ENCODE measurements around the gene PRKRA. TPM values are rescaled to one million over a fixed set of nuclear protein-coding genes. Genes with fewer than 3 reads are reported as not detected.
A peak's percentile ranks its signal among the peaks of the same experiment; 100 is the strongest.
"Not testable (repeated sequence)": the region's sequence is repeated elsewhere in the genome, so short reads cannot be mapped to it uniquely, and the experiment has no call there.

The PRKRA gene
- total RNA-seq, 6 experiments from 2014 or later, result 30.4 to 38.3 (median 33.7) TPM

DNA sequence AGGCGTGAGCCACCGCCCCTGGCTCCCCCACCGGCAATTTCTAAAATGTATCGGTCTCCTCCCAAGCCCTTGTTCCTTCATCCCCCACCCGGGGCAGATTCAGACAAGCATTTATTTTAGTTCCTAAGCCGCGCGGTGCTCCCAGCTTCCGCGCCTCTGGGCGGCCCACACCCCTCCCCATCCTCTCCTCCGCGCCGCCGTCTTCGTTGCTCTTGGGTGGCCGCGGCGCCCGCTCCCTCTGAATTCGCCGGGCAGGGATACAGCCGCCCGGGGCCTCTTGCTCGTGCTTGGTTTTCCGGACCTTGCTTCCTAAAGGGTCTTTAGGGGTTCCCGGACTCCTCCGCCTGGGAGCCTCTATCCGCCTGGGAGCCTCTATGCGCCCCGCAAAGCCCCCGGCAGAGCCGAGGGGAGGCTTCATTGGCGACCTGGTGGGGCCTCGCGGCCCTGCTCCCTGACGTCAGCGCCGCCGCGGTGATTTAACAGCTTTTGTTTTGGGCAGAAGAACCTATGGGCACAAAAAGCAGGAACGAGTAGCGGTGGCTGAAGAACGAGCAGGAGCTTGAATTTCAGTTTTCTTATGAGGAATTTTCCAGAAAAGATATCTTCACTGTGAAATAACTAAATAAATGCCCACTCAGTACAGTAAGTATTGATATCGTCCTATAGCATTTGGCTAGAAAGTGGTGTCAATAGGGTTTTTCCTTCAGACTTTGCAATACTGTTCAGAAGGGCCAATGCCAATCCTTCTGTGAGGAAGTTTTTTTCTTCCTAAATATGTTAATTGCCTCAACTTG lies 37.3 kb downstream of the PRKRA start:
- H3K27me3 Mint-ChIP-seq (ENCODE audit: insufficient read depth), result peaks cover 1% of the 10 kb centered on the region; the same call in 1 of the 2 replicates
- TF ChIP-seq, protein P1, sequence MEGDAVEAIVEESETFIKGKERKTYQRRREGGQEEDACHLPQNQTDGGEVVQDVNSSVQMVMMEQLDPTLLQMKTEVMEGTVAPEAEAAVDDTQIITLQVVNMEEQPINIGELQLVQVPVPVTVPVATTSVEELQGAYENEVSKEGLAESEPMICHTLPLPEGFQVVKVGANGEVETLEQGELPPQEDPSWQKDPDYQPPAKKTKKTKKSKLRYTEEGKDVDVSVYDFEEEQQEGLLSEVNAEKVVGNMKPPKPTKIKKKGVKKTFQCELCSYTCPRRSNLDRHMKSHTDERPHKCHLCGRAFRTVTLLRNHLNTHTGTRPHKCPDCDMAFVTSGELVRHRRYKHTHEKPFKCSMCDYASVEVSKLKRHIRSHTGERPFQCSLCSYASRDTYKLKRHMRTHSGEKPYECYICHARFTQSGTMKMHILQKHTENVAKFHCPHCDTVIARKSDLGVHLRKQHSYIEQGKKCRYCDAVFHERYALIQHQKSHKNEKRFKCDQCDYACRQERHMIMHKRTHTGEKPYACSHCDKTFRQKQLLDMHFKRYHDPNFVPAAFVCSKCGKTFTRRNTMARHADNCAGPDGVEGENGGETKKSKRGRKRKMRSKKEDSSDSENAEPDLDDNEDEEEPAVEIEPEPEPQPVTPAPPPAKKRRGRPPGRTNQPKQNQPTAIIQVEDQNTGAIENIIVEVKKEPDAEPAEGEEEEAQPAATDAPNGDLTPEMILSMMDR (IDR thresholded peaks at IDR 0.05), result no peak; the same call in 1 of the 2 replicates
- H3K4me1 Mint-ChIP-seq (ENCODE audit: low read depth), result peaks cover 28% of the 10 kb centered on the region
- no peaks in the 10 kb centered on the region for H3K36me3 Mint-ChIP-seq (ENCODE audit: low read depth)
- H3K4me3 Mint-ChIP-seq, result peak overlapping the region; percentile 96
- H3K27ac Mint-ChIP-seq, result peak overlapping the region; percentile 99
- peak; percentile 54 for DNase-seq
- no peaks in the 10 kb centered on the region for H3K9me3 Mint-ChIP-seq

DNA sequence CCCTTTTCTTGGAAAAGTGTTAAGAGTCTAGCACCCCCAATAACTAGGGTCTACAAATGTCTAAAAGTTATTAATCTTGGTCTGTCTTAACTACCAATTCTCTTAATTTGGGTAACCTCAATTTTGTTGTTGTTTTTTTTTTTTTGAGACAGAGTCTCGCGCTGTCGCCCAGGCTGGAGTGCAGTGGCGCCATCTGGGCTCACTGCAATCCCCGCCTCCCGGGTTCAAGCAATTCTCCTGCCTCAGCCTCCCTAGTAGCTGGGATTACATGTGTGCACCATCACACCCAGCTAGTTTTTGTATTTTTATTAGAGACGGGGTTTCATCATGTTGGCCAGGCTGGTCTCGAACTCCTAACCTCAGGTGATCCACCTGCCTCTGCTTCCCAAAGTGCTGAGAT lies 38.5 kb downstream of the PRKRA start:
- not testable (repeated sequence) for H3K36me3 Mint-ChIP-seq (ENCODE audit: low read depth); H3K27ac Mint-ChIP-seq; H3K4me3 Mint-ChIP-seq; H3K9me3 Mint-ChIP-seq; H3K27me3 Mint-ChIP-seq (ENCODE audit: insufficient read depth); DNase-seq
- H3K4me1 Mint-ChIP-seq (ENCODE audit: low read depth), result peaks cover 26% of the 10 kb centered on the region

DNA sequence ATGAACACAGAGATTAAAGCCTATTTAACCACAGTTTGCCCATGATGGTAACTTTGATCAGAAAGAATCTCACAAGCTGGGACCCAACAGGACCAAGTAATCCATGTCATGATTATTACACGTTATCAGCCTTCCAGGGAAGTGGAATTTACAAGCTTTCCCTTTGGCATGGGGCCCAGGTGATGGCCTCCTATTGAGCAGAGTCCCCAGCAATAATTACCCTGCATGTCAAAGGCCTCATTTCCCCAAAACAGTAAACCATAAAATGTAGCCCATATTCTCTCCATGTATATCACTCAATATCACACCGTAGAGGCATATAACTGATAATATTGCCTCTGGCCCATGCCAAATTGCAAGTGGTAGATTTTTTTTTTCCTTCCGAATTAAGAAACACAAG lies 38.9 kb downstream of the PRKRA start:
- Mint-ChIP-seq H3K36me3 (ENCODE audit: low read depth) (no peaks in the 10 kb centered on the region), H3K27ac (no peak overlapping the region), H3K27me3 (ENCODE audit: insufficient read depth) (no peaks in the 10 kb centered on the region; the same call in 1 of the 2 replicates), H3K4me3 (no peak overlapping the region), H3K9me3 (no peaks in the 10 kb centered on the region), H3K4me1 (ENCODE audit: low read depth) (peaks cover 26% of the 10 kb centered on the region)
- TF ChIP-seq, protein P1 (IDR thresholded peaks at IDR 0.05), result no peak
- no peak for DNase-seq

DNA sequence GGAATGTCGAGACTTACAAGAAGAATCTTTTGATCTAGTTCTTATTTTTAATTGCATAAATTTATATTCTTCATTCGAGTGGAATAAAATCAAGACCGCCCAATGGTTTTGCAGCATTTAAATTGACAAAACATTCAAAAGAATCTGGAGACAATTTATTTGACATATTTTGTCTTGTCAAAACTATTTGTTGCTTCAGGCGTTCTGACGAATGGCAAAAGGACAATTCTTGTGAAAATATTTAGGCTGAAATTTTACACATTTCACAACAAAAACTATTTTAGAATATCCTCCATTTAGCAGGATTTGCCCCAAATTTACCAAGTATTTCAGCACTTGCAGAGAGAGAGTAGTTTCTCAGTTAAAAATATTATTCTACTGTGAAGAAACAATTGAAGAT lies 41.7 kb downstream of the PRKRA start:
- no peak for DNase-seq
- Mint-ChIP-seq H3K27me3 (ENCODE audit: insufficient read depth) (no peaks in the 10 kb centered on the region; the same call in 1 of the 2 replicates), H3K9me3 (no peaks in the 10 kb centered on the region), H3K4me3 (no peak overlapping the region), H3K36me3 (ENCODE audit: low read depth) (no peaks in the 10 kb centered on the region), H3K4me1 (ENCODE audit: low read depth) (peaks cover 19% of the 10 kb centered on the region), H3K27ac (no peak overlapping the region)
- TF ChIP-seq, protein P1 (IDR thresholded peaks at IDR 0.05), result no peak

DNA sequence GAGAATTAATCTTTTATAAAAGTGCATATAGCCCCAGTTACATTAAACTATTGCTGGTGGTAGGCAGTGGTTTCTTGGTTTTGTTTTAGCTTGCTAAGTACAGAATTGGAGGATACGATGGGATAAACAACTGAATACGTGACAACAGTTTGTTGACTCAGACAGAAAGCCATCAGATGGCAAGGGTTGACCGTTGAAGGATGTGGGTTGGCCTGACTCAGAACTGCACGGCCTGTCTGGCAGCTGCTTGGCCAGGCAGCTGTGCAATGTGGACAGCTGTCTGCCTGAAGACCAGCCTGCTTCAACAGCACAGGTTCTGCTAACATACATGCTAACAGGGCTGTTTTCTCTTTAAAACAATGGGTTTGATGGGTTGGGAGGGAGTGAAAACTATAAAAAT lies 46.6 kb downstream of the PRKRA start:
- TF ChIP-seq, protein P1 (IDR thresholded peaks at IDR 0.05), result no peak
- peaks cover 23% of the 10 kb centered on the region for H3K4me1 Mint-ChIP-seq (ENCODE audit: low read depth)
- H3K27ac Mint-ChIP-seq, result peak overlapping the region; percentile 14; the same call in 1 of the 2 replicates
- peak; percentile 81 for DNase-seq
- H3K36me3 Mint-ChIP-seq (ENCODE audit: low read depth), result no peaks in the 10 kb centered on the region
- no peaks in the 10 kb centered on the region; the same call in 1 of the 2 replicates for H3K27me3 Mint-ChIP-seq (ENCODE audit: insufficient read depth)
- H3K4me3 Mint-ChIP-seq, result peak overlapping the region; percentile 19
- H3K9me3 Mint-ChIP-seq, result no peaks in the 10 kb centered on the region

DNA sequence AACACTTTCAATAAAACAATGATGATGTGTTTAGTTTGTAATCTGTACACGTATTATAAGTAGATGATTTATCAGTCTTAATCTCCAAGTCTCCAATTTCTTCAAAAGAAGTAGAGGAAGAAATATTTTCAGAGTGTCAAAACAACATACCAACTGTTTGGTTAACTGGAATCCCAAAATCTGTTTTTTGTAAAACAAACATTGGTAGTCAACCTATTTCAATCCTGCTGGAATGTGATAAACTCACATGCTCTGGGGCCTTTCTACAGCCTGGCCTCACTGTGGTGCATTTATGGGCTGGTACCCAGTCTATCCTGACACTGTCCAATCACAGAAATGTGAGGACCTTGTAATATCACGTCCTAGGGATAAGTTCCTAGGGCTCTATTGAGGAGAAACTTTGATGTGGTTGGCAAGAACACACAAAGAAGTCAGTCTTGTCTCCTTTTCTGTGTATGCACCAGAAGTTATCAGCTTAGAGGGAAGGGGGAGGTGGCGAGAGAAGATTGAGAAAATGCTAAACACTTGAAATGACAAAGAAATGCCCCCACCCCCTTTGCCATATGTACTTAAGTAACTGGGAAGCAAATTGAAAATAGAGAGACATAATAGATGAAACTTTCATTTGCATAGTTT lies 47.2 kb downstream of the PRKRA start:
- TF ChIP-seq, protein P1 (IDR thresholded peaks at IDR 0.05), result no peak
- Mint-ChIP-seq H3K27me3 (ENCODE audit: insufficient read depth) (no peaks in the 10 kb centered on the region; the same call in 1 of the 2 replicates), H3K27ac (peak overlapping the region; percentile 14; the same call in 1 of the 2 replicates), H3K9me3 (no peaks in the 10 kb centered on the region), H3K36me3 (ENCODE audit: low read depth) (no peaks in the 10 kb centered on the region), H3K4me1 (ENCODE audit: low read depth) (peaks cover 23% of the 10 kb centered on the region), H3K4me3 (peak overlapping the region; percentile 19)
- no peak for DNase-seq

Data from HFFc6 (cell line).